ENCODE results near the gene APOBEC4. TPM values are rescaled to one million over a fixed set of nuclear protein-coding genes. Genes with fewer than 3 reads are reported as not detected.

The APOBEC4 gene
- total RNA-seq, 1 experiment from 2014 or later = not detected

- Histone ChIP-seq H3K27me3 (ENCODE audit: low read length) (no peaks in the 10 kb centered on the region), H3K4me3 (ENCODE audit: low read length) (no peak overlapping the region), H3K9me3 (ENCODE audit: low read length) (no peaks in the 10 kb centered on the region), H3K9me2 (replicated peaks; ENCODE audit: low read length) (no peaks in the 10 kb centered on the region), H3K36me3 (ENCODE audit: low read depth, low read length) (no peaks in the 10 kb centered on the region), H3K4me2 (ENCODE audit: low read length) (no peak overlapping the region), H3K27ac (ENCODE audit: low read length) (no peak overlapping the region), H3F3A (ENCODE audit: low read length, unreplicated experiment) (no peaks in the 10 kb centered on the region), H4K20me1 (ENCODE audit: low read length) (no peaks in the 10 kb centered on the region), H3K4me1 (ENCODE audit: insufficient read depth, low read length) (no peaks in the 10 kb centered on the region), H2AFZ (ENCODE audit: low read length) (no peak overlapping the region), H3K9ac (ENCODE audit: low read length) (no peak overlapping the region), H3K79me2 (ENCODE audit: low read length) (no peaks in the 10 kb centered on the region)
- no TSS peak for BruUV-seq (replicated peaks)
- DNase-seq = no peak
- ChIA-PET POLR2A (ENCODE audit: unreplicated experiment) (no interaction called here), CTCF (no interaction called here)
- intact Hi-C loops (cut with micrococcal nuclease) = loop anchor here (1.0 to 5.0 kb wide), 2 partner anchors 262 to 568 kb away; no protein-coding TSS in a partner anchor
- no peak for TF ChIP-seq CTCF (conservative IDR thresholded peaks at IDR 0.05; ENCODE audit: low read depth, low read length)
- no peak for TF ChIP-seq EZH2phosphoT487 (IDR thresholded peaks at IDR 0.05; ENCODE audit: borderline replicate concordance, low read length)
- no peak for TF ChIP-seq EZH2 (IDR thresholded peaks at IDR 0.05; ENCODE audit: low read length, unreplicated experiment)
- no peak for ATAC-seq
Observed at GRCh38 chr1:183654706-183655105, 1.6 kb upstream of the APOBEC4 start.

DNA sequence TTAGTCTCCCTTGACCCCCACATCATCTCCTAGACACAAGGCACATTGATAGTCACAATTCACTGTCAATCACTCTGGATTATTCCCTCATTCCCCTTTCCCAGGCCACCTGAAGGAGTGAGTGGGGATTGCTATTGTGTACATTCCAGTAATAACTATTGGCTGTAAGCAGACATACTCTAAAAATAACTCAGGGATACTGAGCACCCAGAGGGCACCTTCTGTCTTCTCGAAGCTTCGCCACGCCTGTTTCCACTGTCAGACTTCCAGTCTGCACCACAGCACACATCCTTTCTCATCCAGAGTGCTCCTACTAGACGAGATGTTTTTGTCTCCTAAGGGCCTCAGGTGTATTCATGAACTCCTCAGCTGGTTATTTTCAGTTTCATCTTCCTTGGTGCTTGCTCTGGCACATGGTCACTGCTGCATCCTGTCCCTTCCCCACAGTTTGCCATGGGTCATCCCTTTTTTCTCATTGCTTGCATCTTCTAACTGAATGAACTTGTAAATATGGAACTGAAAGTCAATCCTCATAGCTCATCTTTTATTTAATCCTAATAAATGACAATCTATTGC is 848 bp upstream of the APOBEC4 start:
- ChIA-PET CTCF (no interaction called here), POLR2A (ENCODE audit: unreplicated experiment) (no interaction called here)
- no peaks in the 10 kb centered on the region for H3K9me2 ChIP-seq (replicated peaks; ENCODE audit: low read length)
- BruUV-seq (replicated peaks) = no TSS peak
- H3K9ac ChIP-seq (ENCODE audit: low read length) = no peak overlapping the region
- H3K4me3 ChIP-seq (ENCODE audit: low read length) = no peak overlapping the region
- no peak overlapping the region for H3K4me2 ChIP-seq (ENCODE audit: low read length)
- H4K20me1 ChIP-seq (ENCODE audit: low read length) = no peaks in the 10 kb centered on the region
- H3K9me3 ChIP-seq (ENCODE audit: low read length) = no peaks in the 10 kb centered on the region
- H3K79me2 ChIP-seq (ENCODE audit: low read length) = no peaks in the 10 kb centered on the region
- H3K36me3 ChIP-seq (ENCODE audit: low read depth, low read length) = no peaks in the 10 kb centered on the region
- no peaks in the 10 kb centered on the region for H3K27me3 ChIP-seq (ENCODE audit: low read length)
- DNase-seq = no peak
- no peak for TF ChIP-seq EZH2phosphoT487 (IDR thresholded peaks at IDR 0.05; ENCODE audit: borderline replicate concordance, low read length)
- no peak for TF ChIP-seq CTCF (conservative IDR thresholded peaks at IDR 0.05; ENCODE audit: low read depth, low read length)
- TF ChIP-seq EZH2 (IDR thresholded peaks at IDR 0.05; ENCODE audit: low read length, unreplicated experiment) = no peak
- no peaks in the 10 kb centered on the region for H3F3A ChIP-seq (ENCODE audit: low read length, unreplicated experiment)
- H2AFZ ChIP-seq (ENCODE audit: low read length) = no peak overlapping the region
- ATAC-seq = no peak
- intact Hi-C loops (cut with micrococcal nuclease) = no loop called here
- H3K27ac ChIP-seq (ENCODE audit: low read length) = no peak overlapping the region
- no peaks in the 10 kb centered on the region for H3K4me1 ChIP-seq (ENCODE audit: insufficient read depth, low read length)

DNA sequence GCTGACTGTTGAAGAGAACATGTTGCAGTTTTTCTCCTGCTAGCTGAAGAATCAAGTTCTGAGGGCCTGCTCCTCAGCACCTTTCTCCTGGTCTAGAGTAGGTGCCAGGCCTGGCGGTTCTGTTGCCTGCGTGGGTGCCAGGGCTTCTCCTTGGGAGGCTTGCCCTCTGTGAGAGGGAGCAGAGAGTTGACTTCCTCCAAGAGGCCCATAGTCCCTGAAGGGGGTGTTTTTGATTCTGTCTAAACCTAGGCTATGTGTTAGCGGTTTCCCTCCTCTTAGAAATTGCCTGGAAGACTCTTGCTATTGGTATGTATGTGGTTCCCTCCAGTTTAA is 312 bp upstream of the APOBEC4 start:
- TF ChIP-seq EZH2phosphoT487 (IDR thresholded peaks at IDR 0.05; ENCODE audit: borderline replicate concordance, low read length) = no peak
- no peak for TF ChIP-seq CTCF (conservative IDR thresholded peaks at IDR 0.05; ENCODE audit: low read depth, low read length)
- TF ChIP-seq EZH2 (IDR thresholded peaks at IDR 0.05; ENCODE audit: low read length, unreplicated experiment) = no peak
- CTCF ChIA-PET = interaction anchor here (1.0 kb wide), 1 partner anchor 31 kb away, joined by 4 read pairs; no protein-coding TSS in a partner anchor

More for the DNA sequence above, 312 bp upstream of the APOBEC4 start:
- Histone ChIP-seq H3K9me3 (ENCODE audit: low read length) (no peaks in the 10 kb centered on the region), H3K36me3 (ENCODE audit: low read depth, low read length) (no peaks in the 10 kb centered on the region), H3K4me2 (ENCODE audit: low read length) (no peak overlapping the region), H4K20me1 (ENCODE audit: low read length) (no peaks in the 10 kb centered on the region), H3K79me2 (ENCODE audit: low read length) (no peaks in the 10 kb centered on the region), H3K27ac (ENCODE audit: low read length) (no peak overlapping the region), H3K9ac (ENCODE audit: low read length) (no peak overlapping the region), H2AFZ (ENCODE audit: low read length) (no peak overlapping the region), H3K4me1 (ENCODE audit: insufficient read depth, low read length) (no peaks in the 10 kb centered on the region), H3K27me3 (ENCODE audit: low read length) (no peaks in the 10 kb centered on the region), H3K4me3 (ENCODE audit: low read length) (no peak overlapping the region), H3K9me2 (replicated peaks; ENCODE audit: low read length) (no peaks in the 10 kb centered on the region), H3F3A (ENCODE audit: low read length, unreplicated experiment) (no peaks in the 10 kb centered on the region)
- BruUV-seq (replicated peaks) = no TSS peak
- intact Hi-C loops (cut with micrococcal nuclease) = no loop called here
- ATAC-seq (no peak), DNase-seq (no peak)
- POLR2A ChIA-PET (ENCODE audit: unreplicated experiment) = no interaction called here

Data from PC-3 (cell line).